Tibial artery (tissue), 4 donors: ENCODE measurements around the gene WDR86.

ENCODE experiments used
- DNase-seq, 2 donors: peaks; one replicate each; pipeline ENCODE4 v3.0.0-alpha.2; 2019
- H3K27ac ChIP-seq, 2 donors: fragments of 200-600 bp; sonication (generic) in 1 of 2; 1 replicate in 1 of 2; 2 replicates in 1 of 2; pipeline ENCODE4 v1.5.1; 2018 to 2019; ENCODE audit warnings: mild to moderate bottlenecking in 1 of 2
- H3K27me3 ChIP-seq, 2 donors: fragments of 200-600 bp; sonication (generic) in 1 of 2; one replicate each; pipeline versions ENCODE4 v1.5.1 to v1.6.0; 2016 to 2019
- H3K36me3 ChIP-seq, 3 donors: fragments of 200-600 bp; sonication (generic) in 2 of 3; one replicate each; pipeline ENCODE4 v1.5.1; 2016 to 2019; ENCODE audit warnings: mild to moderate bottlenecking in 2 of 3
- H3K4me1 ChIP-seq, 4 donors: fragments of 200-600 bp; sonication (generic) in 2 of 4; 1 replicate in 3 of 4; 2 replicates in 1 of 4; pipeline ENCODE4 v1.5.1; 2016 to 2019
- H3K4me3 ChIP-seq, 2 donors: fragments of 200-600 bp; sonication (generic) in 1 of 2; 1 replicate in 1 of 2; 2 replicates in 1 of 2; pipeline ENCODE4 v1.5.1; 2018 to 2019; ENCODE audit warnings: mild to moderate bottlenecking in 2 of 2
- H3K9me3 ChIP-seq, 3 donors: fragments of 200-600 bp; sonication (generic) in 1 of 3; one replicate each; pipeline ENCODE4 v1.5.1; 2016 to 2019
- intact Hi-C: fragments of 100-400 bp; cut with DNase I; formaldehyde crosslinking; loops from one replicate; pipeline ENCODE4 v1.15.0; 2023; ENCODE audit warnings: low total_unique reads
- TF ChIP-seq, protein P1 (sequence below), 2 experiments: fragments of 200-600 bp in 1 of 2; fragments of 450-650 bp in 1 of 2; IDR thresholded peaks; one replicate each; pipeline ENCODE4 v1.5.1; 2017 to 2019; ENCODE audit warnings: antibody characterized with exemption in 2 of 2, mild to moderate bottlenecking in 1 of 2, moderate library complexity in 1 of 2

WDR86 gene

DNA sequence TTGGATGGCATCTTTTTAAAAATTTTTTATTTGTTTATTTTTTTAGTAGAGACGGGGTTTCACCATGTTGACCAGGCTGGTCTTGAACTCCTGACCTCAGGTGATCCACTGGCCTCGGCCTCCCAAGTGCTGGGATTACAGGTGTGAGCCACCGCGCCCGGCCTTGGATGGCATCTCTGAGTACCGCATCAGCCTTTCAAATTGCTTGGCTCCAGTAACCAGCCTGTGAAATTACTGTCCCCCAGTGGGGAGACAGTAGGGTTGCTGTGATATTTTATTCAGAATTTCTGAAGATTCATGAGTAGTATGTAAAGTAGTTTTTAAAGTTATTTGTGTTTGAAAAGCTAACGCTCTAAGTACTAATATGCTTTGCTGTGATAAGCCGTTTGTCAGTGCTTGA, 67.0 kb downstream of the WDR86 start:
- no peak for DNase-seq
- intact Hi-C loops: loop anchor here (5.0 kb wide), 1 partner anchor 96 kb away; the partner anchor contains the start of gene SMARCD3
- Histone ChIP-seq H3K4me1 (peaks cover 0 to 35% (median 16%) of the 10 kb centered on the region in 4 donors), H3K4me3 (peak overlapping the region; percentile 84 to 97), H3K36me3 (peaks cover 14 to 26% (median 23%) of the 10 kb centered on the region in 3 donors), H3K27me3 (no peaks in the 10 kb centered on the region), H3K27ac (no peak overlapping the region), H3K9me3 (no peaks in the 10 kb centered on the region)
- TF ChIP-seq, protein P1, sequence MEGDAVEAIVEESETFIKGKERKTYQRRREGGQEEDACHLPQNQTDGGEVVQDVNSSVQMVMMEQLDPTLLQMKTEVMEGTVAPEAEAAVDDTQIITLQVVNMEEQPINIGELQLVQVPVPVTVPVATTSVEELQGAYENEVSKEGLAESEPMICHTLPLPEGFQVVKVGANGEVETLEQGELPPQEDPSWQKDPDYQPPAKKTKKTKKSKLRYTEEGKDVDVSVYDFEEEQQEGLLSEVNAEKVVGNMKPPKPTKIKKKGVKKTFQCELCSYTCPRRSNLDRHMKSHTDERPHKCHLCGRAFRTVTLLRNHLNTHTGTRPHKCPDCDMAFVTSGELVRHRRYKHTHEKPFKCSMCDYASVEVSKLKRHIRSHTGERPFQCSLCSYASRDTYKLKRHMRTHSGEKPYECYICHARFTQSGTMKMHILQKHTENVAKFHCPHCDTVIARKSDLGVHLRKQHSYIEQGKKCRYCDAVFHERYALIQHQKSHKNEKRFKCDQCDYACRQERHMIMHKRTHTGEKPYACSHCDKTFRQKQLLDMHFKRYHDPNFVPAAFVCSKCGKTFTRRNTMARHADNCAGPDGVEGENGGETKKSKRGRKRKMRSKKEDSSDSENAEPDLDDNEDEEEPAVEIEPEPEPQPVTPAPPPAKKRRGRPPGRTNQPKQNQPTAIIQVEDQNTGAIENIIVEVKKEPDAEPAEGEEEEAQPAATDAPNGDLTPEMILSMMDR (IDR thresholded peaks at IDR 0.05): no peak

DNA sequence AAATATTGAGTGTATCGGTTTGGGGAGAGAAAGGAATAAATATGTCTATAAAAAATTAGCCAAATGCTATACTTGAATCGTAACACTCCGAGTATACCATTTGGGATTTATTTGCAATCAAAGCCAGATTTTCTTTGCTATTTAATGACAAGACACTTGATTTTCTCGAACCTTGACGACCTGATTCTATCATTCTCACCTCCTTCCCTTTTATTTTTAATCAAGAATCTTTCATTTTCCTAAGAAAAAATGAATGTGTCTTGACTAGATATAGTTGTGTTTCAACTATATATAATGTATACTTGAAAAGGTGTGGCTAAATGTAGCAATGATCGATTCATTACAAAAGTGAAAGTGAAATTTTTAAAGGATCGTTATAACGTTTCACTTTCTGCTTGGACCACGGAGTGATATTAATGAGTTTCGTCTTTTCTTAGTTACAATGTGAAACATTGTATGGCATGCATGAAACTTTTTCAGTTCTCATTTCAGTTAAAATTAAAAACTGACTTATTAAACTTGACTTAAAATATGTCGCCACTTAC, 67.7 kb downstream of the WDR86 start:
- intact Hi-C loops: loop anchor here (5.0 kb wide), 1 partner anchor 95 kb away; the partner anchor contains the start of gene SMARCD3
- Histone ChIP-seq H3K27me3 (no peaks in the 10 kb centered on the region), H3K27ac (peak overlapping the region; percentile 79 to 88), H3K4me3 (peak overlapping the region; percentile 84 to 97), H3K36me3 (peaks cover 14 to 19% (median 17%) of the 10 kb centered on the region in 3 donors), H3K9me3 (no peaks in the 10 kb centered on the region), H3K4me1 (peaks cover 0 to 35% (median 15%) of the 10 kb centered on the region in 4 donors)
- TF ChIP-seq, protein P1 (IDR thresholded peaks at IDR 0.05): no peak
- DNase-seq: no peak

- intact Hi-C loops: loop anchor here (5.0 kb wide), 1 partner anchor 94 kb away; the partner anchor contains the start of gene SMARCD3
- Histone ChIP-seq H3K27ac (peak within 1 kb of the TSS; percentile 79 to 88), H3K27me3 (no peaks in the 10 kb centered on the region), H3K4me3 (peak within 1 kb of the TSS; percentile 84 to 97), H3K36me3 (peaks cover 11 to 13% (median 12%) of the 10 kb centered on the region in 3 donors), H3K4me1 (peaks cover 0 to 35% (median 15%) of the 10 kb centered on the region in 4 donors), H3K9me3 (no peaks in the 10 kb centered on the region)
- TF ChIP-seq, protein P1 (IDR thresholded peaks at IDR 0.05): no peak
- DNase-seq: peak; percentile 90 to 95
Observed at GRCh38 chr7:151341357-151342101, 68.3 kb downstream of the WDR86 start, which contains the start of gene NUB1. NUB1 (plus strand) TSS chr7:151341812; CDS start chr7:151345350, 3,538 bp downstream.

DNA sequence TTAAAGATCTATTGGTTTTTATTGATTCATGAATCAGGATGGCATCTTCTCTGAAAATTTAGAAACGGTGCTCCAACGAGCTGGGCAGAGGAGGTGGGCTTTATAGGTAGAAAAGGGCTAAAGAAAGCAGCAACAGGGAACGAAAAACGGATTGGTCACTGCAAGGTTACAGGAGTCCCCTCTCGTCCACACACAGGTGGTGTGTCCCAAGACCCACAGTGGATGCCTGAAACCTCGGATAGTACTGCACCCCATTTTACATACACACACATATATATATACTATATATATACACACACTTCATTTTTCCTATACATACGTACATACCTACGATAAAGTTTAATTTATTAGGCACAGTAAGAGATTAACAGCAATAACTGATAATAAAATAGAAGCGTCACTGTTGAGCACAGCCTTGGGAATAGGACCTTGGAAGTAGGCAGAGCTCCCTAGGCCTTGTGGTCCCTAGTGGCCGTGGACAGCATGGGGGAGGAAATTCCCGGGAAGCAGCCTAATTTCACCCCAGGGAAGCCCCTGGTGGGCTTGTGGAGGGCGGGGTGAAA, 69.0 kb downstream of the WDR86 start:
- H3K4me3 ChIP-seq: peak overlapping the region; percentile 84 to 97
- peak overlapping the region; percentile 79 to 88 for H3K27ac ChIP-seq
- TF ChIP-seq, protein P1 (IDR thresholded peaks at IDR 0.05): peak; percentile 8 to 22
- H3K9me3 ChIP-seq: no peaks in the 10 kb centered on the region
- intact Hi-C loops: loop anchor here (5.0 kb wide), 1 partner anchor 94 kb away; the partner anchor contains the start of gene SMARCD3
- peaks cover 4 to 6% (median 5%) of the 10 kb centered on the region in 3 donors for H3K36me3 ChIP-seq
- H3K27me3 ChIP-seq: no peaks in the 10 kb centered on the region
- H3K4me1 ChIP-seq: peaks cover 0 to 31% (median 15%) of the 10 kb centered on the region in 4 donors
- DNase-seq: no peak

GRCh38 chr7:151339651-151340382, 70.0 kb downstream of the WDR86 start:
- Histone ChIP-seq H3K27me3 (no peaks in the 10 kb centered on the region), H3K4me3 (no peak overlapping the region), H3K9me3 (no peaks in the 10 kb centered on the region), H3K27ac (no peak overlapping the region), H3K36me3 (no peaks in the 10 kb centered on the region), H3K4me1 (peaks cover 0 to 28% (median 15%) of the 10 kb centered on the region in 4 donors)
- TF ChIP-seq, protein P1 (IDR thresholded peaks at IDR 0.05): no peak
- intact Hi-C loops: loop anchor here (5.0 kb wide), 1 partner anchor 93 kb away; the partner anchor contains the start of gene SMARCD3
- DNase-seq: no peak
